GM12878 (cell line): ENCODE results near the gene L3HYPDH. TPM values are rescaled to one million over a fixed set of nuclear protein-coding genes. Genes with fewer than 3 reads are reported as not detected.
A peak's percentile ranks its signal among the peaks of the same experiment; 100 is the strongest.

Experiments used
- ATAC-seq: fragments of 200-7000 bp; cut with Tn5 transposase; 3 replicates; pipeline ENCODE4 v1.9.1; 2020; ENCODE audit warnings: mild to moderate bottlenecking, moderate library complexity
- BruUV-seq: library from RNA; stranded (reverse); fragments of 400-500 nt; replicated peaks from 2 replicates; lab custom pipeline; 2021; lab: Mats Ljungman, UMichigan
- CTCF ChIA-PET: fragments of 300-600 bp; sonication (Branson Sonifier 250); formaldehyde crosslinking; extraction: SDS; loops from one replicate; lab custom pipeline; 2021; ENCODE audit warnings: inconsistent platforms; lab: Yijun Ruan, JAX
- POLR2A ChIA-PET: fragments of 350-600 bp; formaldehyde crosslinking; extraction: SDS; loops from one replicate; lab custom pipeline; 2021; ENCODE audit warnings: inconsistent platforms; lab: Charles Lee
- RAD21 ChIA-PET: fragments of 300-600 bp; sonication (Branson Sonifier 250); formaldehyde crosslinking; loops from one replicate; lab custom pipeline; 2023; ENCODE audit warnings: antibody characterized with exemption; ENCODE audit not compliant: unreplicated experiment; lab: Charles Lee
- SMC1A ChIA-PET: fragments of 300-600 bp; sonication (Branson Sonifier 250); formaldehyde crosslinking; loops from one replicate; lab custom pipeline; 2023; ENCODE audit not compliant: unreplicated experiment, uncharacterized antibody; lab: Charles Lee
- DNase-seq: peaks from one replicate; pipeline ENCODE4 v3.0.0-alpha.2; 2011; ENCODE audit warnings: low read depth, low spot score
- FAIRE-seq: peaks from 3 replicates; lab custom pipeline; 2011; peaks lifted over from hg19 to GRCh38; lab: Jason Lieb, UNC
- H2AFZ ChIP-seq: 2 replicates; pipeline ENCODE4 v1.6.0; 2011; ENCODE audit warnings: low read depth, low read length, control low read depth; ENCODE audit not compliant: control insufficient read depth
- H3K27ac ChIP-seq: 2 replicates; pipeline ENCODE4 v1.5.1; 2011; ENCODE audit warnings: control low read depth; ENCODE audit not compliant: control insufficient read depth, insufficient read depth
- H3K27me3 ChIP-seq, 2 experiments: replicated peaks in 1 of 2; 2 replicates each; pipeline versions ENCODE4 v1.6.0 to v1.6.1; 2011; ENCODE audit warnings: low read length in 1 of 2; ENCODE audit not compliant: control insufficient read depth in 2 of 2, insufficient read depth in 2 of 2
- H3K36me3 ChIP-seq, 2 experiments: 2 replicates each; pipeline ENCODE4 v1.5.1; 2011; ENCODE audit warnings: low read length in 1 of 2; ENCODE audit not compliant: control insufficient read depth in 2 of 2, insufficient read depth in 2 of 2
- H3K4me1 ChIP-seq: 2 replicates; pipeline ENCODE4 v1.6.1; 2011; ENCODE audit warnings: mild to moderate bottlenecking, low read length, moderate library complexity, mixed read lengths; ENCODE audit not compliant: control insufficient read depth, insufficient read depth
- H3K4me2 ChIP-seq: 2 replicates; pipeline ENCODE4 v1.6.0; 2011; ENCODE audit warnings: control low read depth; ENCODE audit not compliant: control insufficient read depth, insufficient read depth
- H3K4me3 ChIP-seq: fragments of 200-600 bp; sonication (generic); 2 replicates; pipeline ENCODE4 v1.5.1; 2016
- H3K79me2 ChIP-seq: 2 replicates; pipeline ENCODE4 v1.6.0; 2011; ENCODE audit warnings: low read length; ENCODE audit not compliant: control insufficient read depth, insufficient read depth
- H3K9ac ChIP-seq: 2 replicates; pipeline ENCODE4 v1.8.0; 2011; ENCODE audit warnings: low read length, control low read depth, mixed read lengths; ENCODE audit not compliant: control insufficient read depth, insufficient read depth
- H3K9me3 ChIP-seq: replicated peaks from 3 replicates; pipeline ENCODE4 v1.5.1; 2011; ENCODE audit warnings: mild to moderate bottlenecking, low read length; ENCODE audit not compliant: control insufficient read depth, insufficient read depth
- H4K20me1 ChIP-seq: 2 replicates; pipeline ENCODE4 v1.6.0; 2011; ENCODE audit not compliant: control insufficient read depth, insufficient read depth
- ELK1 ChIP-seq: IDR thresholded peaks from 2 replicates; pipeline ENCODE4 v1.6.1; 2012; ENCODE audit warnings: low read depth, low read length, improper control_type of control experiment
- RELB ChIP-seq: fragments of 450-650 bp; IDR thresholded peaks from 2 replicates; pipeline ENCODE4 v1.6.1; 2017; ENCODE audit warnings: low read depth, mild to moderate bottlenecking, moderate library complexity
- SREBF2 ChIP-seq: IDR thresholded peaks from 2 replicates; pipeline ENCODE4 v1.6.1; 2012; ENCODE audit warnings: mild to moderate bottlenecking, low read length
- WGBS: methylation state at CpG from one replicate; pipeline ENCODE4 v1.1.6; 2016; ENCODE audit warnings: low lambda C conversion rate; ENCODE audit not compliant: insufficient replicate concordance, insufficient coverage; ENCODE audit errors: missing lambda C conversion rate; 5-methylcytosine and 5-hydroxymethylcytosine counted together
- in situ Hi-C: fragments of 300-500 bp; cut with MboI; formaldehyde crosslinking; loops from 9 replicates; pipeline ENCODE4 v1.14.3; 2018; ENCODE audit warnings: mixed read lengths
- intact Hi-C: fragments of 100-400 bp; cut with micrococcal nuclease; formaldehyde crosslinking; loops from one replicate; pipeline ENCODE4 v1.14.2; 2022; ENCODE audit not compliant: unreplicated experiment
- polyA plus RNA-seq, 11 experiments: library from polyadenylated mRNA; depleted of rRNA in 4 of 11; unstranded in 6 of 11; stranded (reverse) in 5 of 11; fragments of >200 nt; fragmentation: Nextera tagmentation in 4 of 11; fragmentation: Illumina TruSeq in 1 of 11; extraction: Ambion mirVana in 4 of 11; extraction: Trizol in 1 of 11; gene quantifications; 1 replicate in 1 of 11; 2 replicates in 10 of 11; pipeline versions ENCODE4 v1.2.1 to v1.2.3, GENCODE V29; 2011 to 2016; ENCODE audit warnings: inconsistent platforms in 2 of 11, missing spikeins in 2 of 11, low read depth in 1 of 11
- total RNA-seq, 4 experiments: library from RNA; depleted of rRNA in 3 of 4; stranded (reverse); fragments of >200 nt in 3 of 4; fragmentation: Illumina TruSeq in 1 of 4; extraction: Trizol in 1 of 4; gene quantifications; 2 replicates each; pipeline versions ENCODE4 v1.2.1 to v1.2.3, GENCODE V29; 2013 to 2021

Gene L3HYPDH
- total and polyA plus RNA-seq, 10 of the 15 experiments (the other 5 are each of a cell fraction or from before 2014, with no cell fraction given), result 11.5 to 27.8 (median 15.8) TPM

GRCh38 chr14:59438195-59438647 lies 46.0 kb downstream of the L3HYPDH start:
- H3K27ac ChIP-seq, result no peak overlapping the region
- no peak overlapping the region for H3K9ac ChIP-seq
- H3K9me3 ChIP-seq, result no peaks in the 10 kb centered on the region
- DNase-seq, result no peak
- BruUV-seq, result no TSS peak
- H3K4me2 ChIP-seq, result no peak overlapping the region
- H2AFZ ChIP-seq, result no peak overlapping the region
- no peaks in the 10 kb centered on the region for H4K20me1 ChIP-seq
- no peaks in the 10 kb centered on the region for H3K4me1 ChIP-seq
- peak; percentile 50 for ATAC-seq
- H3K36me3 ChIP-seq, result no peaks in the 10 kb centered on the region
- CTCF ChIA-PET, result interaction anchor here (0.7 to 1.5 kb wide), 3 partner anchors 139 to 337 kb away, joined by 3 to 6 read pairs (median 3); partner anchors contain the start of gene CCDC175
- RAD21 ChIA-PET, result interaction anchor here (0.5 to 1.0 kb wide), 3 partner anchors 13 to 203 kb away, joined by 3 read pairs; no protein-coding TSS in a partner anchor
- no peaks in the 10 kb centered on the region for H3K27me3 ChIP-seq
- TF ChIP-seq ELK1 (no peak), RELB (0 out of 2 replicates have a peak, but pooled peaks have one; percentile 15), SREBF2 (no peak)
- FAIRE-seq, result no peak
- SMC1A ChIA-PET, result interaction anchor here (0.7 to 3.5 kb wide), 8 partner anchors 15 to 937 kb away, joined by 4 to 18 read pairs (median 4); no protein-coding TSS in a partner anchor
- POLR2A ChIA-PET, result no interaction called here
- H3K4me3 ChIP-seq, result no peak overlapping the region
- intact Hi-C loops, result no loop called here
- in situ Hi-C loops, result no loop called here
- 38% methylated on average over 1 of the region's 1 CpG for WGBS
- H3K79me2 ChIP-seq, result no peaks in the 10 kb centered on the region
